VCaP (cell line): ENCODE data around the gene TARBP1.
A peak's percentile ranks its signal among the peaks of the same experiment; 100 is the strongest.

Experiments
- H3K27ac ChIP-seq: fragments of 450-650 bp; 2 replicates; pipeline ENCODE4 v1.5.1; 2017
- CTCF ChIP-seq: fragments of 450-650 bp; conservative IDR thresholded peaks from 2 replicates; pipeline ENCODE4 v1.5.1; 2017; ENCODE audit warnings: mild to moderate bottlenecking, moderate library complexity

Gene TARBP1

GRCh38 chr1:234484991-234485739 lies 6.2 kb upstream of the TARBP1 start:
- TF ChIP-seq CTCF = no peak
- H3K27ac ChIP-seq = no peak overlapping the region

GRCh38 chr1:234484218-234484617 lies 5.2 kb upstream of the TARBP1 start:
- no peak overlapping the region for H3K27ac ChIP-seq
- no peak for TF ChIP-seq CTCF

- H3K27ac ChIP-seq = no peak overlapping the region
- TF ChIP-seq CTCF = no peak
Observed at GRCh38 chr1:234481771-234482170, 2.8 kb upstream of the TARBP1 start.

GRCh38 chr1:234479866-234480265 lies 887 bp upstream of the TARBP1 start:
- TF ChIP-seq CTCF = no peak
- H3K27ac ChIP-seq = no peak overlapping the region; the same call in 1 of the 2 replicates

GRCh38 chr1:234479310-234479559 lies 256 bp upstream of the TARBP1 start:
- TF ChIP-seq CTCF = no peak
- peak overlapping the region; percentile 96 for H3K27ac ChIP-seq

- peak overlapping the region; percentile 96 for H3K27ac ChIP-seq
Observed at GRCh38 chr1:234478152-234478480, 863 bp downstream of the TARBP1 start.

GRCh38 chr1:234477386-234478151 lies 1.4 kb downstream of the TARBP1 start:
- H3K27ac ChIP-seq = peak overlapping the region; percentile 96
- no peak for TF ChIP-seq CTCF

More at GRCh38 chr1:234478152-234478480, 863 bp downstream of the TARBP1 start:
- no peak for TF ChIP-seq CTCF
